ENCODE measurements around the gene CSF1R. TPM values are rescaled to one million over a fixed set of nuclear protein-coding genes. Genes with fewer than 3 reads are reported as not detected.
A peak's percentile ranks its signal among the peaks of the same experiment; 100 is the strongest.

The CSF1R gene
- total and polyA plus RNA-seq, 5 experiments from 2014 or later: 0.07 to 1.5 (median 0.82) TPM

DNA sequence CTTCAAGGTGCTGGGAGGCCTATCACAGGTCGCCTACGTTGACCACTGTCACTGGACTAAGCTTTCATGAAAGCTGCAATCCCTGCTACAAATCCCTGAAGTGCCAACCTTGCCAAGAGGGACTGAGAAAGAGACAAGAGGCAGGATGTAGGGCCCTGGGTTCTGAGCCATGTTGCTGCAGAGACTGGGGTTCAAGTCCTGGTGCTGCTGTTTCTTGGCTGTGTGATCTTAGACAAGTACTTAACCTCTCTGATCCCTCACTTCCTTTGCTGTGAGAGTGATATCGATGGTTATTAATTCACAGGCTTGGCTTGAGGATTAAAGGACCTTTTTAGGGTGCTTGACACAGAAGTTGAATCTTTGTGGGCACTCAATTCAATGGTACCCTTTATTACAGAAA lies 15.5 kb downstream of the CSF1R start:
- no peaks in the 10 kb centered on the region for H3K36me3 Mint-ChIP-seq
- H3K9me3 Mint-ChIP-seq: no peaks in the 10 kb centered on the region
- peaks cover 0 to 13% (median 1%) of the 10 kb centered on the region in 4 donors for H3K4me1 Mint-ChIP-seq
- POLR2A ChIA-PET: interaction anchor here (0.6 kb wide), 1 partner anchor 16 kb away, joined by 6 read pairs; no protein-coding TSS in a partner anchor
- H3K4me3 Mint-ChIP-seq: no peak overlapping the region
- DNase-seq (no peak), ATAC-seq (no peak)
- H3K27me3 Mint-ChIP-seq: peaks cover 0 to 3% (median 0%) of the 10 kb centered on the region in 5 donors
- peak overlapping the region in 1 of 10 donors; percentile 66 for H3K27ac Mint-ChIP-seq

DNA sequence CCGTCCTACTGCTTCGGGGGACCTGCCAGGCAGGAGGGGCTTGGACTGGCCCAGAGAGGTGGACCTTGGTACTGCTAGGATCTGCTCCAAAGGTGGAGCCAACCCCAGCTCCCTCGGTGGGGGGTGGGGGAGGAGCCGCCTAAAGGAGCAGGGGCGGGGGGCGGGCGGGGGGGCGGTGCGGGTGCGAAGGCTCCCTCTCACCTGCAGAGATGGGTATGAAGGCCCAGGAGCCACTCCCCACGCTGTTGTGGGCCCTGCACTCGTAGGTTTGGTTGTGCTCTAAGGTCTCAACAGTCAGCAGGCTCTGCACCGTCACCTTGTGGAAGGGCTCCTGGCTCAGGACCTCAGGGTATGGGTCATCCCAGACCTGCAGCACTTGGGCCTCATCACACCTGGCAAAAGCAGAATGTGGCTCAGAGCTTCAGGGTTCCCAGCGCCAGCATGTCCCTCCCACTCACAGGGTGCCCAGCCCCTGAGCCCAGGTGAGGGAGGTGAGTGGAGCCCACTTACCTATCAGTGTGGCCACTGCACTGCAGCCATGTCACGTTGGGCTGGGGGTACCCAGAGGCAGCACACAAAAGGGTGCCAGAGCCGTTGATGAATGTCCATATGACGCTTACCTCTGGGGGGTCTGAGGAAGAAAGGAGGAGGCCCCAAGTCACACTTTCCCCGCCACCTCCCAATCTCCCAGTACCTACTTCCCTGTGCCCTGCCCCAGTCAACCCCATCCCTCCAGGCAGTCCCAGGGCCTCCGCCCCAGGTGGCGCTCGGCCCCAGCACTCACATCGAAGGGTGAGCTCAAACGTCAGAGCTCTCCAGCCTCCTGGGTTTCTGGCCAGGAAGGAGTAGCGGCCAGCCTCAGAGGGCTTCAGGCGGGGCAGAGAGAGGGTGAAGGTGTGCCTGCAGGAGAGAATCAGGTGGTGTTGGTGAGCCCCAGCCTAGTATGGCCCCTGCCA lies 16.4 kb downstream of the CSF1R start:
- H3K4me3 Mint-ChIP-seq: no peak overlapping the region
- H3K9me3 Mint-ChIP-seq: no peaks in the 10 kb centered on the region
- ATAC-seq: no peak
- POLR2A ChIA-PET: no interaction called here
- DNase-seq: peak in 1 of 10 donors; percentile 41
- no peak overlapping the region for H3K27ac Mint-ChIP-seq
- H3K4me1 Mint-ChIP-seq: peaks cover 0 to 13% (median 1%) of the 10 kb centered on the region in 4 donors
- no peaks in the 10 kb centered on the region for H3K36me3 Mint-ChIP-seq
- peaks cover 0 to 3% (median 0%) of the 10 kb centered on the region in 5 donors for H3K27me3 Mint-ChIP-seq

DNA sequence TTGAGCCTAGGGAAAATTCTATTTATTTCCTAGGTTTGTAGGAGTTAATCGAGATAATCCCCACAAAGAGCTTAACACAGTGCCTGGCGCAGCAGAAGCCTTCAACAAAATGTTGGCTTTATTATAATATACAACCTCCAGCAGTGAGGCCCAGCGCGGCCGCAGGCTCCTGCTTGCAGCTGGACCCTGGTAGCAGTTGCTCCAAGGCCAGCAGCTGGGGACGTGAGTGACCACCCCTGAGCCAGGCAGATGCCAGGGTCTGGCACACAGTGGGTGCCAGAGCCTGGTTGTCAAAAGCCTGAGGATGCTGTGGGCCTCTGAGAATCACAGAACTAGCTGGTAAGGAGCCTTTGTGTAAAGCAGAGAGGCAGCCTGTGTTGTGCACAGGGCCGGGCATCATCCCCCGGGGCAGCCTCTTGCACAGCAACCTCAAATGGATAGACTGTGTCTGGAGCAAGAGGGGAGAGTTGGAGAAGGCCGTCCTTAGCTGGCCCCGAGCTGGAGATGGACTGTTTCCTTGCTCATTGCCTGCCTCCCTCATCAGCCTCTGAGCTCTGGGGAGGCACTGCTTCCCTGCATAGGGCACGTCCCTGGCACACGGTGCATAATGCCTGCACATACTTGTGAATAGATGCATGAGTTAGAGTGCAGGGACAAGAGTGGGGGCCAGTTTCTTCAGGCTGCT lies 17.3 kb downstream of the CSF1R start:
- Mint-ChIP-seq H3K4me3 (no peak overlapping the region), H3K36me3 (no peaks in the 10 kb centered on the region), H3K9me3 (no peaks in the 10 kb centered on the region), H3K27me3 (peaks cover 0 to 3% (median 0%) of the 10 kb centered on the region in 5 donors), H3K4me1 (peaks cover 0 to 13% (median 1%) of the 10 kb centered on the region in 4 donors), H3K27ac (no peak overlapping the region)
- peak in 1 of 10 donors; percentile 15 for DNase-seq
- no peak for ATAC-seq
- POLR2A ChIA-PET: no interaction called here

DNA sequence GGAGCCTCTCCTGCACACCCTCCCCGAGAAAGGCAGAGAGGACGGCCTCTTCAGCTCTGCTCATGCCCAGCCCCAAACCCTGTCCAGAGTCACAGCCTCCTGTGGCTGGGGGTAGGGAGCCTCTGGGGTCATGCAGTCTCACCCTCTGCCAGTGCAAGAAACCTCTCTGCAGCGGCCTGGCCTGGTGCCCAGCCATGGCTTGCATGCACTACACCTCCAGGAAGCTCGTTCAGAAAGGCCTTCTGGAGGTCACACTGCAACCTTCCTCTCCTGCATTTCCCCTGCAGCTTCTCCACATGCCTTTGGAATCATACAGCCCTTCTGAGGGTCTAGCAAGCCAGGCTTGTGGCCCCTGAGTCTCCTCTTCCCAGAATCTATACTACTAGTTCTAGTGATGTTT lies 17.9 kb downstream of the CSF1R start:
- POLR2A ChIA-PET: no interaction called here

DNA sequence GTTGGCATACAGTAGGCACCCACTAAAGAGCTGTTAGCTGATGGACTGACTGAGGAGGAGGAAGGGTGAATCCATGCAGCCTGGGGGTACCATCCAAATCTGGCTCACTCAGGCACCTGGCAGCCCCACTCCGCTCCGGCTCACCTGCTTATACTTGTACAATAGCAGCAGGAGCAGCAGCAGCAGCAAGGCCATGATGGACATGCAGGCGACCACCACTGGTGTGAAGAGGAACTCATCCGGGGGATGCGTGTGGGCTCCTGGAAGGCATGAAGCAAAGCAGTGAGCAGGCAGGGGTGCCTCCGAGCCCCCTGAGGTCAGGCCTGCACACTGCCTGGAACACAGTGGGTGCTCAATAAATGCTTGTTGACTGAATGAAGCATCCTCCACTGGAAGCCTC lies 18.3 kb downstream of the CSF1R start:
- Mint-ChIP-seq H3K27ac (peak overlapping the region in 1 of 10 donors; percentile 47), H3K9me3 (no peaks in the 10 kb centered on the region), H3K27me3 (peaks cover 0 to 3% (median 0%) of the 10 kb centered on the region in 5 donors), H3K4me1 (peaks cover 0 to 13% (median 1%) of the 10 kb centered on the region in 4 donors), H3K36me3 (no peaks in the 10 kb centered on the region), H3K4me3 (no peak overlapping the region)
- POLR2A ChIA-PET: no interaction called here
- peak in 1 of 10 donors; percentile 53 for DNase-seq
- no peak for ATAC-seq

More for the DNA sequence above, 17.9 kb downstream of the CSF1R start:
- Mint-ChIP-seq H3K4me1 (peaks cover 0 to 13% (median 1%) of the 10 kb centered on the region in 4 donors), H3K4me3 (no peak overlapping the region), H3K27ac (no peak overlapping the region), H3K9me3 (no peaks in the 10 kb centered on the region), H3K36me3 (no peaks in the 10 kb centered on the region), H3K27me3 (peaks cover 0 to 3% (median 0%) of the 10 kb centered on the region in 5 donors)
- ATAC-seq (no peak), DNase-seq (peak in 1 of 10 donors; percentile 21)

DNA sequence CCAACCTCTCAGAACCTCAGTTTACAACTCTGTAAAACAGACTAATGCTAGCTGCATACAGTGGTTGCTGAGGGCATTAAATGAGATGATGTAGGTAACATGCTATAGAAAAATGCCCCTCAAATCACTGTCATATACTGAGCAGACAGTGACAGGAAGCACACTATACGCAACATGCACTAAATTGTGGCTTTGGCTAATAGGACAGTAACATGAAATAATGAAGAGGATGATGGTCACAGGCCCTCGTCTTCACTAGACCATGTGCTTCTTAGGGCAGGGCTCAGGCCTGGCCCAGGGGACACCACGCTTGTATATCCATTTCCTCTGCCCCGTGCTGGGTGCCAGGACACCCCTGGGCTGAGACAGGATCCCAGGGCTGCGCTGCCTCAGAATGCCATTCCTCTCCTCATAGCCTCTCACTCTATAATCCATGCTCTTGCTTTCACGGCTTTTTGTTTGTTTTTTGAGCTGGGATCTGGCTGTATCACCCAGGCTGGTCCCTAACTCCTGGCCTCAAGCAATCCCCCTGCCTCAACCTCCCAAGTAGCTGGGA lies 18.9 kb downstream of the CSF1R start:
- H3K9me3 Mint-ChIP-seq: no peaks in the 10 kb centered on the region
- POLR2A ChIA-PET: no interaction called here
- DNase-seq: no peak
- peak overlapping the region in 2 of 10 donors; percentile 47 to 76 for H3K27ac Mint-ChIP-seq
- ATAC-seq: no peak
- peaks cover 0 to 13% (median 1%) of the 10 kb centered on the region in 4 donors for H3K4me1 Mint-ChIP-seq
- H3K36me3 Mint-ChIP-seq: no peaks in the 10 kb centered on the region
- no peak overlapping the region for H3K4me3 Mint-ChIP-seq
- peaks cover 0 to 3% (median 0%) of the 10 kb centered on the region in 5 donors for H3K27me3 Mint-ChIP-seq

DNA sequence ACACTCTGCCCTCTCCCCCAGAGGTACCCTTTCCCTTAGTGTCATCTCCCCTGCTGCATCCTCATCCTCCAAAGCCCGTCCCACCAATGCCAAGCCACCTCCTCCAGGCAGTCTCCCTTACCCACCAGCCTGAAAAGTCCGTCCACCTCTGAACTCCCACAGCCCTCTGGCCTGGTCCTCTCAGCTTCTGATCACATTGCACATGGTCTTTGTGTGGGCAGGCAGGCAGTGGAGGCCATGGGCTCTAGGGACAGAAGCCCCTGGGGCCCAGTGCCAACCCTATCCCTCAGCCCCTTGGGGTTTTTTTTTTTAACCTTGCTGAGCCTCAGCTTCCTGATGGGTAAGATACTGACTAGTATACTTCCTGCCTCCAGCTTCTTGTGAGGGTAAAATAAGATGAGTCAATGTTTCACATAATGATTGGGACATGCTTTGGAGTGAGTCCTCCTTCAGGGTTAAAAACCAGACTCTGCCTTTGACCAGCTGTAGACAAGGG lies 19.4 kb downstream of the CSF1R start:
- Mint-ChIP-seq H3K4me1 (peaks cover 0 to 13% (median 1%) of the 10 kb centered on the region in 4 donors), H3K4me3 (no peak overlapping the region), H3K36me3 (no peaks in the 10 kb centered on the region), H3K9me3 (no peaks in the 10 kb centered on the region), H3K27ac (peak overlapping the region in 1 of 10 donors; percentile 76), H3K27me3 (peaks cover 0 to 3% (median 0%) of the 10 kb centered on the region in 5 donors)
- POLR2A ChIA-PET: no interaction called here
- DNase-seq (peak in 1 of 10 donors; percentile 19), ATAC-seq (no peak)

DNA sequence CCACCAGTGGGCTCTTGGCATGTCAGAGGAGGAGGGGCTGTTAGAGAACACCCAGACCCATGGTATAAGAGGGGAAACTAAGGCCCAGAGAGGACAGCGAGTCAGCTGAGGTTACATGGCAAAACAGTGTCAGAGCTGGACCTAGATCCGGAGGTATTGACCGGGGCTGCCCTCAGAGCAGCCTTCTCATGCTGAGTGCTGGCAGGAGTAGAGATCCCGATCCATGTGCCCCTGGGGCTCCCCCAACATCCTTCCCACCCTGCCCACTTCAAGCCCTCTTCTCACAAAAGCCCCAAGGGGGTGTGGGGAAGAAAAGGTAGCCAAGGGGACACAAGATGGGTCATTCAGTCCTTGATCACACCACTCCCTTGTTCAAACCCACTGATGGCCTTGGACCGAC lies 19.9 kb downstream of the CSF1R start:
- DNase-seq: peak in 1 of 10 donors; percentile 32
- Mint-ChIP-seq H3K36me3 (no peaks in the 10 kb centered on the region), H3K27ac (peak overlapping the region in 1 of 10 donors; percentile 76), H3K9me3 (no peaks in the 10 kb centered on the region), H3K4me1 (peaks cover 0 to 13% (median 1%) of the 10 kb centered on the region in 4 donors), H3K27me3 (peaks cover 0 to 3% (median 0%) of the 10 kb centered on the region in 5 donors), H3K4me3 (no peak overlapping the region)
- POLR2A ChIA-PET: no interaction called here
- no peak for ATAC-seq

DNA sequence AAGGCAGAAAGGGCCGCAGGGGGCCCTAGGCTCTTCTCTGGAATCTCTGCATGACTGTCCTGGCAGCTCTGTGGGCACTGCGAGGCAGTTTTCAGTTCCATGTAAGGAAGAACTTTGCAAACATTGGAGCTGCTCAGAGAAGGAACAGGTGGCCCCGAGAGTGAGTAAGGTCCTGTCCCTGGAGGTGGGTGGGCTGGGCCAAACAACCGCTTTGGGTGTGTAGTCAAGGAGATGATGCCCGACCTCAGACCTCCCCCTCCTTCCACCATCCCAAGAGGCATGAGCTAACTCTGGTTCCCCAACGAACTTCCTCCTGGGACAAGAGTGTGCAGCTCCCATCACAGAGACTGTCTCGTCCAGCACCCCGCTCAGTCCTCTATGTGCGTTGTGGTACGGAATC lies 20.5 kb downstream of the CSF1R start:
- H3K27me3 Mint-ChIP-seq: peaks cover 0 to 3% (median 0%) of the 10 kb centered on the region in 5 donors
- H3K4me1 Mint-ChIP-seq: peaks cover 0 to 13% (median 1%) of the 10 kb centered on the region in 4 donors
- no peak for ATAC-seq
- POLR2A ChIA-PET: no interaction called here
- no peaks in the 10 kb centered on the region for H3K36me3 Mint-ChIP-seq
- H3K9me3 Mint-ChIP-seq: no peaks in the 10 kb centered on the region
- no peak overlapping the region for H3K27ac Mint-ChIP-seq
- peak in 1 of 10 donors; percentile 45 for DNase-seq
- no peak overlapping the region for H3K4me3 Mint-ChIP-seq

DNA sequence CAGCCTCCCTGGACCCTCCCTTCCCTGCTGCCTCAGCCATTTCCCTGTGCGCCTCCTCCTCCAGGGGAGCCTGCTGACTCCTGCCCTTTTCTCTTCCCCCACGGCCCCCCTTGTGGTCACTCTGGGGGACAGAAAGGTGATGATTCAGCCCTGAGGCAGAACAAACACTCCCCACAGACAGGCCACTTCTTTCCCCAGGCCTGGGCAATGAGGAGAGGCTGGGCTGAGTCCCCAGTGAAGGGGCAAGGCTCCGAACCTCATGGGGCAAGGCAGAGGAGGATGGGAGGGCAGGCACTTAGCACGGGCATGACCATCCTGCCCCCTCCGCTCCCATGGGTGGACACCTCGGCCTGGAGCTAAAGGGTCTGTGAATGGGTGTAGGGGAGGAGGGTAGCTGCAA lies 21.0 kb downstream of the CSF1R start:
- ATAC-seq (no peak), DNase-seq (peak in 1 of 10 donors; percentile 58)
- H3K27ac Mint-ChIP-seq: no peak overlapping the region
- H3K9me3 Mint-ChIP-seq: no peaks in the 10 kb centered on the region
- POLR2A ChIA-PET: no interaction called here
- H3K27me3 Mint-ChIP-seq: peaks cover 0 to 3% (median 0%) of the 10 kb centered on the region in 5 donors
- H3K4me3 Mint-ChIP-seq: no peak overlapping the region
- peaks cover 0 to 13% (median 1%) of the 10 kb centered on the region in 4 donors for H3K4me1 Mint-ChIP-seq
- no peaks in the 10 kb centered on the region for H3K36me3 Mint-ChIP-seq

DNA sequence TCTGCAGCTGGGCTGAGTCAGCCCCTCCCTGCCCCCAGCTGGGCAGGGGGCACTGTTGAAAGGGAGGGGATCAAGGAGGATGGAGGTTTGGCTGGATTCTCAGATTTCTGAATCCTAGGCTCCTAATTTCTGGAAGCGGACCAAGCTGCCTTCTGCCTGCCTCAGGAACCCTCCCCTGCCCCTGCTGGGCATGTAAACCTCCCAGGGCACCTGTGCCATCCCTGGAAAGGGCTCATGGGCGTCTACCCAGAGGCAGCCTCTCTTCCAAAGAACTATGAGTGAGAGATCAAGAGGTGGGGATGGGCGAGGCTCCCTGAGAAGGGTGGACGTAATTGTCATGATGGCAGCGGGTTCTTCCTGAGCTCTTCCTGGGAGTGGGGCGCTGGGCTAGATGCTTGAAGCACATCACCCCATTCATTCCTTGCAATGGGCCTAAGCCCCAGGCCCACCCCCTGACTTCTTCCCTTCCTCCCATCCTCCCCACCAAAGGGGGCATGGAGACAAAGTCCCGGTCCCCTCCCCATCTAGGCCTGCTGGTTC lies 21.6 kb downstream of the CSF1R start:
- H3K9me3 Mint-ChIP-seq: no peaks in the 10 kb centered on the region
- peak in 1 of 10 donors; percentile 22 for DNase-seq
- H3K36me3 Mint-ChIP-seq: no peaks in the 10 kb centered on the region
- ATAC-seq: no peak
- no peak overlapping the region for H3K4me3 Mint-ChIP-seq
- no peak overlapping the region for H3K27ac Mint-ChIP-seq
- H3K4me1 Mint-ChIP-seq: peaks cover 0 to 13% (median 1%) of the 10 kb centered on the region in 4 donors
- POLR2A ChIA-PET: no interaction called here
- peaks cover 0 to 3% (median 0%) of the 10 kb centered on the region in 5 donors for H3K27me3 Mint-ChIP-seq

DNA sequence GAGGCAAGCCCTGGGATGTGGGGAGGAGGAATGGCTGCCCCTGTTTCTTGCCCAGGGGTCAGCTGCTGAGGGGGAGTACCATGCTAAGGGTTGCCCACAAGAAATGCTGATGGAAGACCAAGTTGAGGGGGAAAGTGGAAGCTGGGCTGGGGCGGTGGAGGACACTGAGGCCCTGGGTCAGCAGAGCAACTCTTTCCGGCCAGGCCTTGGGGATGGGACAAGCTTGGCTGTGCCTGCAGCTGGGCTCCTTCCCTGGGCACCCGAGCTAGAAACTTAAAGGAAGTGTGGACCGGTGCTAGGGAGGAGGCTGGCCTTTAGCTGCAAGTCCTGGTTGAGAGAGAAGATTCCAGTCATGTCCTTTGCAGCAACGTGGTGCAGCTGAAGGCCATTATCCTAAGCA lies 22.7 kb downstream of the CSF1R start:
- Mint-ChIP-seq H3K4me3 (no peak overlapping the region), H3K36me3 (no peaks in the 10 kb centered on the region), H3K27ac (no peak overlapping the region), H3K27me3 (peaks cover 0 to 3% (median 0%) of the 10 kb centered on the region in 5 donors), H3K9me3 (no peaks in the 10 kb centered on the region), H3K4me1 (peaks cover 0 to 13% (median 1%) of the 10 kb centered on the region in 4 donors)
- POLR2A ChIA-PET: no interaction called here
- DNase-seq (peak in 1 of 10 donors; percentile 45), ATAC-seq (no peak)

All from naive thymus-derived CD8-positive, alpha-beta T cell (primary cell).